GM06990 (cell line): ENCODE measurements around the gene PLXDC2.
"Not testable (repeated sequence)": the region's sequence is repeated elsewhere in the genome, so short reads cannot be mapped to it uniquely, and the experiment has no call there.

ENCODE experiments used
- DNase-seq: peaks from one replicate; pipeline ENCODE4 v3.0.0-alpha.2; 2011; ENCODE audit not compliant: insufficient read length; ENCODE audit errors: extremely low read depth
- H3K27me3 ChIP-seq: replicated peaks from 2 replicates; pipeline ENCODE4 v1.6.0; 2011; ENCODE audit warnings: low read length; ENCODE audit not compliant: control insufficient read depth, insufficient read depth
- H3K36me3 ChIP-seq: 2 replicates; pipeline ENCODE4 v1.5.1; 2011; ENCODE audit warnings: low read length; ENCODE audit not compliant: control insufficient read depth, insufficient read depth
- H3K4me3 ChIP-seq: replicated peaks from 2 replicates; pipeline ENCODE4 v1.5.1; 2011; ENCODE audit warnings: low read depth, mild to moderate bottlenecking, control low read depth, low read length
- TF ChIP-seq, protein P1 (sequence below): IDR thresholded peaks from 2 replicates; pipeline ENCODE4 v1.5.1; 2011; ENCODE audit warnings: low read length, control low read depth, mild to moderate bottlenecking, inconsistent platforms; ENCODE audit not compliant: insufficient read depth, poor library complexity, severe bottlenecking

The PLXDC2 gene

DNA sequence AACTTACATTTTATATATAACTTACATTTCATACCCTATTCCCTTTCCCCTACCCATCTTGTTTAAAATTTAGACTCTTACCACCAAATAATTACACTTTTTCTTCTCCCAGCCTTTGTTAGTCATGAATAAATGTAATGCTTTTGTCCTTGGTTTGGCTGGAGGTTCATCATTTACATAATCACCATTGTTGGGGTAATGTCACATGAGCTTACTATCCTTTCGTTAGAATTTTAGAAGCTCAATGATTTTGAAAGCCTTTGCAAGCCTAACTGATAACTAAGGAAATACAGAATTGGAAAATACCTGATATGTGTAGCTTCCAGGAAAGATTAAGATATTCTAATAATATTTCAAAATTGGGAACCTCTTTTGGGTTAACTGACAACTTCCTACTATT is 171.7 kb downstream of the PLXDC2 start:
- DNase-seq, result no peak
- H3K4me3 ChIP-seq, result no peak overlapping the region
- H3K36me3 ChIP-seq, result no peaks in the 10 kb centered on the region
- H3K27me3 ChIP-seq, result no peaks in the 10 kb centered on the region
- TF ChIP-seq, protein P1, sequence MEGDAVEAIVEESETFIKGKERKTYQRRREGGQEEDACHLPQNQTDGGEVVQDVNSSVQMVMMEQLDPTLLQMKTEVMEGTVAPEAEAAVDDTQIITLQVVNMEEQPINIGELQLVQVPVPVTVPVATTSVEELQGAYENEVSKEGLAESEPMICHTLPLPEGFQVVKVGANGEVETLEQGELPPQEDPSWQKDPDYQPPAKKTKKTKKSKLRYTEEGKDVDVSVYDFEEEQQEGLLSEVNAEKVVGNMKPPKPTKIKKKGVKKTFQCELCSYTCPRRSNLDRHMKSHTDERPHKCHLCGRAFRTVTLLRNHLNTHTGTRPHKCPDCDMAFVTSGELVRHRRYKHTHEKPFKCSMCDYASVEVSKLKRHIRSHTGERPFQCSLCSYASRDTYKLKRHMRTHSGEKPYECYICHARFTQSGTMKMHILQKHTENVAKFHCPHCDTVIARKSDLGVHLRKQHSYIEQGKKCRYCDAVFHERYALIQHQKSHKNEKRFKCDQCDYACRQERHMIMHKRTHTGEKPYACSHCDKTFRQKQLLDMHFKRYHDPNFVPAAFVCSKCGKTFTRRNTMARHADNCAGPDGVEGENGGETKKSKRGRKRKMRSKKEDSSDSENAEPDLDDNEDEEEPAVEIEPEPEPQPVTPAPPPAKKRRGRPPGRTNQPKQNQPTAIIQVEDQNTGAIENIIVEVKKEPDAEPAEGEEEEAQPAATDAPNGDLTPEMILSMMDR, result no peak

DNA sequence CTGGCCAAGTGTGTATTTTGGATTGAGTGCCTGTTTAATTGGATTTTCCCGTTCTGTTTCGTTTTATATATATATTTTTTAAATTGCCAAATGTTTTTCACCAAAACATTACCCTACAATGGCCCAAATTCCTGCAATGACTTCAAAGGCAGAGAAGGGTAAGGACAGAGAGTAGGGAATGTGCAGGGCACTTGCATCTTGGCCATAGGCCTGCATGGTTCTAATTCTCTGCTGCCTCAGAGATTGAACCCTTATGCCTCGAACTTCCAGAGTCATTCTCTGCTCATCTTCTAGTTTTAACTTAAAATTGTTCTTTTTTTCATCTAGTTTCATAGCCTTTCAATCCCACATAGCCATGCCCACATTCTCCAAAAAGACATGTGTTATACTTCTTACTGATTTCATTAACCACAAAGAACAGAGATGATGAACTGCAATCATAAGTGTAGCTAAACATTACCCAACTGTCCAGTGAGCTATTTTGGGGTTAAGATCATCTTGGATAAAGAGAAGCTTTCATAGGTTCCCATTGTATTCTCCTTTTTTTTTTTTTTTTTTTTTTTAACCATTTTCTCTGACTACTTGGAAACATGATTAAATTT is 177.6 kb downstream of the PLXDC2 start:
- Histone ChIP-seq H3K4me3 (no peak overlapping the region), H3K36me3 (no peaks in the 10 kb centered on the region), H3K27me3 (no peaks in the 10 kb centered on the region)
- TF ChIP-seq, protein P1, result no peak
- DNase-seq, result no peak

DNA sequence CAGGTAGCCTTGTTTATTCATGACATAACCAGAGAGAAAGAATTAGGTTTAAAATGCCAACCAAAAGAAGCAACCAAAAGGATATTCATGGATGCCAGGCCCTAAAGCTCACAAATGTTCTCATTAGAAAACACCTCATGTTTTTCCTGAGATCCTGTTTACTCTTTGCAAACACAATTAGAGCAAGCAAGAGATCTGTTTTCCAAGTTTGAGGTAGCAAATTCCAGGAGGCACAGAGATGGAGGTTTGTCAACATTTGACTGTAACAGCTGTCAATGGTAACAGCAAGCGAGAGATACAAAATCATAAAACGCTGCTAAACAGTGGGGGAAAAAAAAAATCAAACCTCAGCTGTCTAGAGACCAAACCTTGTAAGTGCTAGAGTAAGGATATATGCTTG is 182.2 kb downstream of the PLXDC2 start:
- DNase-seq, result no peak
- Histone ChIP-seq H3K4me3 (no peak overlapping the region), H3K36me3 (no peaks in the 10 kb centered on the region), H3K27me3 (no peaks in the 10 kb centered on the region)
- TF ChIP-seq, protein P1, result no peak

DNA sequence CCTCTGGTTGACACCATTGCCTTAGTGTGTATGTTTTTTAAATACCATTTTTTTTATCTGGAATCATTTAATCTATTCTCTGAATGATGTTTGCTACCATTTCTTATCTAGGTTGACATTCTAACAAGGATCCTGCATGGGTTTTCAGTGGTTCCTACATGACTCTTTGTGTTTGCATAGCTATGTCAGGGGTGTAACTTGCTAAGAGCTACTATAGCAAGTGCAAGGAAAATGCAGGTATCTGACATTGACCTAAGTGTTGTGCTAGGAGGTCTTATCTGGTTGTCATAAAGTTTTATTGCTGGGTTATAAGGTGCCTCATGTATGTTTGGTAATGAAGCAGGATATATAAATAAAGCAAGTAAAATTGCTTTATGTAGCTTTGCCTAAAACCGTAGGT is 183.2 kb downstream of the PLXDC2 start:
- Histone ChIP-seq H3K36me3 (no peaks in the 10 kb centered on the region), H3K4me3 (no peak overlapping the region)
- DNase-seq, result no peak

DNA sequence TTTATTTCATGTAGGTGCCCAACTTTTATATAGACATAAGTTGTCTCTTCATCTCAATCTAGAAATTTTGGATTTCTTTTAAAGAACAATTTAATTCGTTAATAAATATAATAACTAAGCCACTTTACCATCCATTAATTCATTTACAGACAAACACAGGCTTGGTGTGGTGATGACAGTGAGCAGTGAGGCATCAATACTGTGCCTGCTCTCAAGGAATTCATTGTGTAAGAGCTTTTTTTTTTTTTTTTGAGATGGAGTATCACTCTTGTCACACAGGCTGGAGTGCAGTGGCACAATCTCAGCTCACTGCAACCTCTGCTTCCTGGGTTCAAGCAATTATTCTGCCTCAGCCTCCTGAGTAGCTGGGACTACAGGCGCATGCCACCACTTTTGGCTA is 185.8 kb downstream of the PLXDC2 start:
- H3K4me3 ChIP-seq, H3K36me3 ChIP-seq, H3K27me3 ChIP-seq, DNase-seq: not testable (repeated sequence)

More for the DNA sequence above, 183.2 kb downstream of the PLXDC2 start:
- H3K27me3 ChIP-seq, result no peaks in the 10 kb centered on the region
- TF ChIP-seq, protein P1, result no peak

DNA sequence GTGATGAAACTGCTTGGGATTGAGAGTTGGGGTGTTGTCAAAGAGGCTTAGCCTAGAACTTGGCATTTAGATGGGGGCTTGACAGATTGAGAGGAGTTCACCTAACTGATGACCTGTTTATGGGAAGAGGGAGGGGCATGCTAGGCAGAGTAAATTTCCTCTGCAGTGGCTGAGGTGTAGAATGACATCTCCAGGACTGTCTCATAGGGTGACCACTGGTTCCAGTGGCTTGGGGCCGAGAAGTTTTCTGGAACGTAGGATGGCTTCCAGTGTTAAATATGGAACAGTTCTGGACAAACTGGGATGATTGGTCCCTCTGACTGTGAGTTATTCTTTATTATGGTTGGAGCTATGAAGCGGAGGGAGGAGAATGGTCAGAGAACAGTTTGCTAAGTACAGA is 186.4 kb downstream of the PLXDC2 start:
- H3K27me3 ChIP-seq, result no peaks in the 10 kb centered on the region
- TF ChIP-seq, protein P1, result no peak
- no peaks in the 10 kb centered on the region for H3K36me3 ChIP-seq
- no peak overlapping the region for H3K4me3 ChIP-seq
- no peak for DNase-seq
